Hematopoietic multipotent progenitor cell treated with erythropoietin and hydrocortisone succinate and interleukin-3 and kit ligand, for 6 days (in vitro differentiated cells): Measurements from ENCODE around the gene CTNND2.
"Not testable (repeated sequence)": the region's sequence is repeated elsewhere in the genome, so short reads cannot be mapped to it uniquely, and the experiment has no call there.

ENCODE experiments used
- DNase-seq: peaks from one replicate; pipeline ENCODE4 v3.0.0-alpha.2; 2015

Gene CTNND2

DNA sequence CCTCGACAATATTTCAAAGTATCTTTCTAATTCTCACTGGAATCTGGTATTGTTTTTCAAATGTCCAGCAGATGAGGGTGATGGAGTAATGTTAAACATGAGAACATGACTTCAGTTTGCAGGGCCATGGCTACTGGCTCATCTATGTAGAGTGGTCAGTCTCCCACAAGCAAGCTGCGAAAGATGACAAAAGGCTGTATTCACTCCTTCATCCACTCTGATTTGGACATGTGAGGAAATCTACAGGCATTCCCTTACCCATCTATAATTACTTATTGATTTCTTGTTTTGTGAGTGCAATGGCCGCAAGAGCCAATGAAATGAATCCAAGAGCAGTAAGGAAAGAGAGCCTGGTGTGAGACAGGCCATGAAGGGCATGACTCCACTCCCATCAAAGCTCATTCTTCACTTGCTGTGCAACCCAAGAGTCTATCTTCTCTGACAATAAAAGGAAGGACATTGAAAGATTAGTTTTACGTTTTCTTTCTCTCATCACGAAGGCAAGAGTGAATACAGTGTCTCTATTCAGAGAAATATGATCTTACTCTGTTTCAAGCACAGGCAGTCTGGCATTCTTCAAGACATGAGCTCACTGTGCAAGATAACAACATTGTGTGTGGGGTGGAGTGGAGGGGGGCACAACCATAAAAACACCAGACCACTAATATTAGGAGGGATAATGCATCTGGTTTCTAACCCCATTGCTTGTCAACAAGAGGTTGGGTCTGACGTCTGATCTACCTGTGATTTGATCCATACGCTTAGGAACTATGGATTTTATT is 893.6 kb downstream of the CTNND2 start:
- DNase-seq: no peak

DNA sequence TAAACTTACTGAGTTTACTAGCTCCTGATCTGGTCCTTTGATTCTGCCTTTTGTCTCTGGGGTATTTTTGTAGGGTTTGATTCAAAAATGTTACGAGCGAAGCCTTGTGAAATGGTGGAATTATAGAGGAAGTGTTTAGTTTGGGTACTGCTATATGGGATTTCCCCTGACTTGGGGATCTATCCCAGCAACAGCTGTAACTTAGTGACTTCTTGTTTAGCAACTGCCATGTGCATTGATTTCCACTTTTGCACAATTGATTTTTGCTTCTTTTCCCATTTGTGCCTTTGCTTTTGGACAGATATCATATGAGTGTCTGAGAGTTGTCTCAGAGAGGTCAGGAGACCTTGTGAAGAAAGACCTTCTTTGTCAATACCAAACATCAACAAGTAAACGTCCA is 894.7 kb downstream of the CTNND2 start:
- DNase-seq: no peak

DNA sequence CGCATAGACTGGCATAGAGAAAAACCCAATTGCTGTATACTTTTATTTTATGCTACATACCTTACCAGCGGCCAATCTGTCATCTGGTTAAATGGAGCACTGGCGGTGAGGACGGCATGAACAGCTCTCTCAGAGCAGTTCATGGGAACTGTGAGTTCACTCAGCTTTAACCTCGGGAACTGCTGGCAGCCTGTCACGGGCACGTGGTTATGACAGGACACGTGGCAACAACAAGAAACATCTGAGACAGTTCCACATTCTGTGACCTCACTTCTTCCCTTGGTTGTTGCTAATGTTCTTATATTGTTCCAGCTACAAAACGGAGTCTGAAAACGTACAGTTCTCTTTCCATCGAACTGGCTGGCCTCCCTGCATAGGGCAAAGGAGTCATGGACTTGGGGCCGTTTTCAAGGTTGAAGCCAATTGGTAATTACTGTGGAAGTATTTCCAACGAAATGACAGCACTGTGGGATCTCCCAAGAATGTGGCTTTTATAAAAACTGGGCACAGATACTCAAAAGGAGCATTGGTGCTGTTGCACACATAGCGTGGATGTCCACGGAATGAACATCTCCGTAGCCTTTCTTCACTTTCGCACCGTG is 896.9 kb downstream of the CTNND2 start:
- DNase-seq: no peak

DNA sequence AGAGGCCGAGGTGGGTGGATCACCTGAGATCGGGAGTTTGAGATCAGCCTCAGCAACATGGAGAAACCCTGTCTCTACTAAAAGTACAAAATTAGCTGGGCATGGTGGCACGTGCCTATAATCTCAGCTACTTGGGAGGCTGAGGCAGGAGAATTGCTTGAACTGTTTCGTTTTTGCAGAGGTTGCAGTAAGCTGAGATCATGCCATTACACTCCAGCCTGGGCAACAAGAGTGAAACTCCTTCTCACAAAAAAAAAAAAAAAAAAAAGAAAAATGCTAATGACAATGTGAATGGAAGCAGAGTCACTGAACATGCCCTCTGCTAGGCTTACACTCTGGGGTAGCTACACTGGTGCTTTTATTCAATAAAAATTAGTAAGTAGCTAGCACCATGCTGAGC is 899.7 kb downstream of the CTNND2 start:
- DNase-seq: not testable (repeated sequence)

DNA sequence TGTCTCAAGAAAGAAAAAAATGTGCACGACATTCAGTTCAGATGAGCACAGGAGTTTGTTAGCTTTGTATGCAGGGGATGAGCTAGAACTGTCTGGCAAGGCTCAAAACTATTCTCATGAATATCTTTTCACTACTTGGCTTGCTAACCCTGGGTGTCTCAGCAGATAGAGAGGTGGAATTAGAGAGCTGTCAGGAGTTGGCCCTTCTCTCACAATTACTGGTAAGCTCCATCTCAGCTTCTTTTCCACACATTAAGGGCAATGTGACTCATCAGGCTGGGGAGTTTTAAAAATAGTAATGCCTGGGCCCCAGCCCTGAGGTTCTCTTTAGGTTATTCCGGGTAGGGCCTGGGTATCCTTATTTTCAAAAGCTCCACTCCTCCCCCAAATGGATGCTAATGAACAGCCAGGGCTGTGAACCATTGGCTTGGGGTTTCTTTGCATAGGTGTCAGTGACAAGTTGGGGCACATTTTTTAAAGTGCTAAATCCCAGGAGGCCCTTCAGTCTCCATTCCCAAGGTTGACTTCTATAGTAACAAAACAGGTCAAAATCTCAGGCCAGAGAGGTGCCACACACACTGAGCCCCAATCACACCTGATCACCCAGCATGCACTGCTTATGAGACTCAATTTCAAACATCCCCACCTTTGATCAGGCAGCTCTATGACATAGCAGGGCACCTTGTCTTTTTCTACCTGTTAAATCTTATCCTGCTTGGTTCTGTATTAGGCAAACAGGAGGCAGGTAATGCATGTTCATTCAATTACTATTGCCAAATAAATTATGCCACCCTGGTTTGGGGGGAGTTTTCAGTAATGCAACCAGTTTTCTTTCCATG is 903.5 kb downstream of the CTNND2 start:
- no peak for DNase-seq

DNA sequence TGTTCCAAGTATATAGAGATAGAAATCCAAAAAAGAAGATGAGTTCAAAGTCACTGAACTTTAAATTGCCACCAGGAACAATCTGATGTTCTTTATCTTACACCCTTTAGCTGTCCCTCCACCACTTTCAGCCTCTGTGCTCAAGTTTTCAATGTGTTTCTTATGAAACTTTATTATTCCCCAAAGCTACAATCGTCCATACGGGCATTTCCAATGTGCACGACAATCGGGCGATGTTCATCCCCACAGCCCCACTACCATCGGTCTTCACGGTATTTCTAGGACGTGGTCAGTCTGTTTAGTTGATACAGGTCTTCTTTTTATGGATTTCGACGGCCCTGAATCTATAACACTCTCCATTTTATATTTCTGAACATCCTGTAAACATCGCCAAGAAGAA is 904.5 kb downstream of the CTNND2 start:
- no peak for DNase-seq

DNA sequence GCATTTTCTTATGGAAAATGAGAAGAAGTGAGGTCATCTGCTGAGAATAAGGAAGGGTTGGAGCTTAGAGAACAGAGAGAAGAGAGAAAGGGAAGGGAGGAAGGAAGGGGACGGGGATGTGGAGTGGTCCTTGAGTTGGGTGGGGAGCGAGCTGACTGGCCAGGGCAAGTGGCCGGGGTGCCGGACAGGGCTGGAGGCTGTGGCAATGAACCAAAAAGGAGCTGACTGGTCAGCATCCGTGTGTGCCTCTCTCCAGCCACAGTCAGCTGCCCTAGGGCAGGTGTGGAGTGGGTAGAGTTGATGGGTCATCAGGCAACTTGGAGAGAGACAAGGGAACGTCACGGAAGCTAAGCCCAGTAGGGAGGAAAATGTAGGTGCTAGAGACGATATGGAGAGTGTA is 908.4 kb downstream of the CTNND2 start:
- no peak for DNase-seq

DNA sequence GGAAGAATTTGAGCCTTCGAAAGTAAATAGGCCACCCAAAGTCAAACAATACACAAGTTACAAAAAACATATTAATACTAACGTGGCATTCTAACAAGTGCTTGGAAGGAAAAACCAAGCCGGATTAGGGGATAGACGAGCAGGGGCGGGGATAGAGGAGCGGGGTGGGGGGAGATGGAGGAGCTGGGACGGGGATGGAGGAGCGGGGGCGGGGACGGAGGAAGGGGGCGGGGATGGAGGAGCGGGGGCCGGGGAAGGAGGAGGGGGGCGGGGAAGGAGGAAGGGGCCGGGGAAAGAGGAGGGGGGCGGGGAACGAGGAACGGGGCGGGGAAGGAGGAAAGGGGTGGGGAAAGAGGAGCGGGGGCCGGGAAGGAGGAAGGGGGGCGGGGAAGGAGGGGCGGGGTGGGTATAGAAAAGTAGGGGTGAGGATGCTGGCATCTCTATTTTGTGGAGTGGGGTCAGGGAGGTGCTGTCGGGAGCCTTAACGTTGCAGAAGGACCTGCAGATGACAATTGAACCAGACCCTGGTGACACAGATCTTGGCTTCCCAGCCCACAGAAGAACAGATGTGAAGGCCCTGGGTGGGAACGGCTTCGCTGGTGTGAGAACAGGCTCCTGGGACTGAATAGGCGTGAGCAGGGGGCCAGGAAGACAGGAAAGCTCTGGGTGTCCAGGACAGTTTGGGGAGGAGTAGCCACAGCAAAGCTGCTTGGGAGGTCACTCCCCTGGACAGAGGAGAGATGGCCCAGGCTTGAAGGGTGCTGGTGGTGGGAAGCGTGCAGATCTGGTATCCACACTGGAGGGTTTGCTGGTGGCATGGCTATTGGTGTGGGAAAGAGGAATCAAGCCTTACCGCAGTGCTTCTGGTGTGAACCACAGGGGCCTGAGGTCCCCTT is 909.9 kb downstream of the CTNND2 start:
- DNase-seq: no peak

DNA sequence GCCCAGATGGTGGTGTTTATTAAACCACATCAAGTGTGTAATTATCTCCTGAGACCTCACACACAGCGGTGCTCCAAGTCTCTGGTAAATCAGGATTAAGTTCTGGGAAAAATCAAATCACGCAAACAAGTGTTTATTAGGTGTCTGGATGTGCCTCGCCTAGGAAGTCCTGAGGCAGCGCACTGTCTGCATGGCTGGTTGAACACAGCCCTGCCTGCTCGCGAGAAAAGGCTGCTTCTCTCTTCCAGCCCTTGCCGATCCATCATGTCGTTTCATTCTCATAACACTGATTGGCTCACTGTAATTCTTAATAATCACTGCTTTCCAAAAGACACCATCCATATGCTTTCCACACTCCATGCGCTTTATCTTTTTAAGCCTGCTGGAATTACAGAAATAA is 913.6 kb downstream of the CTNND2 start:
- DNase-seq: no peak

DNA sequence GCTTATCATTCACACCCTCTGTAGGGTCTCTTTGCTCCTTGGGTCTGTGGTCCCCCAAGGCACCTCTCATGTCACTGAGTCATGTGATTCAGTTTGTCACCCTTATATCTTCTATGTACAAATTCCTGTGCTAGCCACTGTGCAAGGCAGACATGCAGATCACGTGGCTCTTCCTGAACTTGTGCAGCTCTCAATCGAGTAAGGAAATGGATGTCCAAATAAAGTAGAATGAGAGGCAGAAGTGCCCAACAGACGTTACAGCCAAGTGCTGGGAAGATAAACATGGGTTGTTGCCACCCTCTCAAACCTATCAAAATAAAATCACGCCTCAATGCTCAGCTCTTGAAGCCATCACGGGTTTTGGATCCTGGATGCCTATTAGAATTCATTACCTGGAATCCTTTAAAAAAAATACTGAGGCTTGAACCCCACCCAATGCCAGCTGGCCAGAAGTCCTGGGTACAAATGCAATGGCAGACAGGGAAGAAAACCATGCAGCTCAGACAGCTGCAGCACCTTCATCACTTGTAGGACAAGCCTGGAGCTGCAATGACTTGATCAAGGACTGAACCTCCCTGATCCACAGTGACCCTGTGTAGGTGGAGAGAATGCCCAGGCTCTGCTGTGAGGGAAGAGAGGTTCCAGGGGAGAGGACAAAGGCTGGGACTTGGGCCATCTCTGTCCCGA is 914.5 kb downstream of the CTNND2 start:
- no peak for DNase-seq

DNA sequence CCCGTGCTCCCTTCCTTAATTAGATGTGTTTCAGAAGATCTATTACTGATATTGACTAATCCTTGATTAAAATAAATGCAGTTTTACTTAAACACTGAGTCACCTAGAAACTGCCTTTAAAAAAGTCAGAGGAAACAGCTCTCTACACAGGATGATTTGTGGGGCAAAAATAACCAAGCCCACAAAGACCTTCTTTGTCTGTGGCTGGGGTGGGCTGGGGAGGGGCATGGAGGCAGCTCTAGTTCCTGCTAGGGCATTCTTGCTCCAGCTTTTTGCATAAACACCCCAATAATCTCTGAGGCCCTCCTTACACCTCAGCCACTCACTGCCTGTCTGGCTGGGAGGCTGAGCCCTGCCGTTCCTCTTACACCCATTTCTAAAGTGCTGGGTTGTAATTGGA is 915.6 kb downstream of the CTNND2 start:
- DNase-seq: no peak

DNA sequence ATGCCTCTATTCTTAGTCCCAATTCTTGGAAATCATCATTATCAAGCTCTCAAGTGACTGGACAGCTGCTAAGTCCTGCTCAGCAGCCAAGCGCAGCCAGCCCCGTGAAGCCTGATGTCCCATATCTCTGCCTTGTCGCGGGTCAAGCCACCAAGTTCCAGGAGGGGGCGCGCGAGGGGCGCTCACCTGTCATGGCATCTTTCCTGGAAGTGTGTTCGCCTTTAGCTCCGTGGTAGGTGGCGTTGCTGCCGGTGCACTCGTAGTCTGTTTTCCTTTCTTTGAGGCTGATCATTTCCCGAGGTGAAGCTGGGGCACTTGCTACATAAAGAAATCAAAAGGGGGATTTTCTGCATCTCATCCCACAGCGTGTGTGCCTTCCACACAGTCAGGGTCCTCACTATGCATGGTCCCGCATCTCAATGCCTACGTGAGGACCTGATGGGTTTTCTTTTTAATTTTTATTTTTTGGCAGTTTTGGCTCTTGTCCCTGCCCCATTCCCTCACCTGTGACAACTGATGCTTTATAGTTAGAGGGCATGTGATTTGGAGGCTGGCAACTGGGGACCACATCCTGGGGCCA is 916.2 kb downstream of the CTNND2 start:
- peak; percentile 69 for DNase-seq

DNA sequence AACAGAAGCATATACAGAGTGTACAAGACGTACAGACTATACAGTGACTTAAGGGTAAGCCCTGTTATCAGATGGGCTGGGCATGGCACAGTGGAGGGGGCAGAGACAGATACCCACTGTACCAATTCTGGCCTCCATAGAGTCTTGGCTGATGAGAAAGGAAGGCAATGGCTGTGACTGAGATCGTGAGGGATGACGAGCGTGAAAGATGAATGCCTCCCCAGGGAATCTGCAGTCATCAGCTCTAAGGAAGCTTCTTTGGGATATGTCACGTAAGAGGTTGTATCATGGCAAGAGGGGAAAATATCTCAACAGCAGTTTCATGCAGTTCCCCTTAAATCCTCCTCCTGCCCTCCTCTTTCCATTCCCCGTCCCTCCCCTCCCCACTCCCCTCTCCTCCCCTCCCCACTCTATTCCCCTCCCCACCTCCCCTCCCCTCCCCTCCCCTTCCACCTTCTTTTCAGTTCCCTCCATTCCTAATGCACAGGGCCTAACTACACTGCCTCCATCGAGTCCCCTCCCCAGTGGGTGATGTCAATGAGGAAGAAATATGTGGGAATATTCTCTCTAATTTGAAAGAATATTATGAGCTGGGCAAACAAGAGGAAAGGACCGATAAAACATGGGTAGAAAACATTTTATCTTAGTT is 916.8 kb downstream of the CTNND2 start:
- no peak for DNase-seq

DNA sequence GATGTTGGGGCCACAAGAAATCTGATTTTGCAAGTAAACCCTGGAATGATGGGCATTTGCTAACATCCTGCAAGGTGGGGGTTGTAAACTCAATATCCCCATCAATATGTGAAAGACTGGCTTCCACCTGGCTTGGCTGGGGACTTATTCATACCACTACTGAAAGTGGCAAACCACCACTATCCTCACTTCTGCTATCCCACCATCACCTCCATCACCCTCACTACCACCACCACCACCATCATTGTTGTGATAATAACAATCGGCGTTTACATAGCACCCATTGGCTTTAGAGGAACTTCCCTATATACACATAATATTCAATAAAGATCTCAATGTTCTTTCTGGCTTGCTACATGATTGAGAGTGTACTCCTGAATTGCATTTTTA is 918.5 kb downstream of the CTNND2 start:
- DNase-seq: no peak

DNA sequence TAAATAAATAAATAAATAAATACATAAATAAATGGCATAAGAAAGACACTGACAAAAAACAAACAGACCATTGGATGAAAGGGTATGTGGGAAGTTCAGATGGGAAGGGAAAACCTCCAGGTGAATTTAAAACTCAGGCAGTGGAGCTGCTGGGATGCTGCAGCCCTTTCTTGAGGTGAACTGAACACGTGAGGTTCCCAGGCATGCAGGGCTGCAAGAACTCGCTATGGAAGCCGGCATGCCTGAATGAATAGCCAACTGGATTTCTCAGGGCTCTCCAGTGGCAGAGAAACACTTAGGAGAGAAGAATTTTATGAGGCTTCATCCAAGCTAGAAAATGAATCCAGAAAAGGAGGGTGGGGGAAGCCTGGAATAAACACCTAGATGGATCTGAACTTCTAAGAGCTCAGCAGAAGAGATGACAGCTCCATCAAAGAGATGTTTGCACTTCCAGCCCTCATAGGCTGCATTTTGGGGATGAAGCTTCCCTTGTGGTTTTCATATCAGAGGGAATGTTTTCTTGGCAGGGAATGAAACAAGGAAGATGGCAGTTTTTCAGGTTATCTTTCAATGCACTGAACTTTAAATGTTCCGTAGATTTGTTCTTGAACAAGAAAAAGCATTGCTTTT is 919.0 kb downstream of the CTNND2 start:
- DNase-seq: no peak

DNA sequence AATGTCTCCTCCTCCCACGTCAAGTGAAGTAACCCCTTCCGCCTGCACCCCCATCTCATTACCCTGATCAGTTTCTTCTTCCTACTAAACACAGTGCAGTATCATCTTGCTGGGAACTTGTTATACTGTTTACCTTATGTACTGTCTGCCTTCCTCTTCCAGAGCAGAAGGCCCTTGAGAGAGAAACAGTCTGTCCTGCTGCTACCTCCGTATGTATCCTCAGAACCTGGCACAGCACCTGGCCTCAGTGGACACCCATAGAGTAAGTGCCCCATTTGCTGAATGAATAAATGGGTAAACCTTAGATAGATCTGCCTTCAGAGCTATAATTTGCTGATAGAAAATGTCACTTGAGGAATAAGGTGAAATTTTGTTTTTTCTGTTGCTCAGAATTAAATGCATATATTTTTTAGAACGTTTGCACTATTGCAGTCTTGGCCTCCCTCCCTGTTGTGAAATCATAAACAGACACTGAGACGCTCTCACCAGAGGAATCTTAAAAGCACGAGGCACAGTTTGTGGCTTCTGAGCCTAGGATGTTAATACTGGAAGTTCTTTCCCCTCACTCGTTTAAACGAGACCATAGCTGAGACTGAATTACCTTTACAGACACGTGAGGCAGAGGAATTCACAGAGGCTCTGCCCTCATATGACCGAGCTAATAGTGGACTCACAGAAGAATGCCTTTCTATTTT is 920.1 kb downstream of the CTNND2 start:
- DNase-seq: no peak

DNA sequence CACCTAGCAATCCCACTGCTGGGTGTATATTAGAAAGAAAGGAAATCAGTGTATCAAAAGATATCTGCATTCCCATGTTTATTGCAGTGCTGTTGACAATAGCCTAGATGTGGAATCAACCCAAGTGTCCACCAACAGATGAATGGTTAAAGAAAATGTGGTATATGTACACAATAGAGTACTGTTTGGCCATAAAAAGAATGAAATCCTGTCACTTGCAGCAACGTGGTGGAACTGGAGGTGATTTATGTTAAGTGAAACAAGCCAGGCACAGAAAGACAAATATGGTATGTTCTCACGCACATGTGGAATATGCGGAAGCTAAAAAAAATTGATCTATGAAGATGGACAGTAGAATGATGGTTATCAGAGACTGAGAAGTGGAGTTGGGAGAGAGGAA is 921.6 kb downstream of the CTNND2 start:
- DNase-seq: no peak

DNA sequence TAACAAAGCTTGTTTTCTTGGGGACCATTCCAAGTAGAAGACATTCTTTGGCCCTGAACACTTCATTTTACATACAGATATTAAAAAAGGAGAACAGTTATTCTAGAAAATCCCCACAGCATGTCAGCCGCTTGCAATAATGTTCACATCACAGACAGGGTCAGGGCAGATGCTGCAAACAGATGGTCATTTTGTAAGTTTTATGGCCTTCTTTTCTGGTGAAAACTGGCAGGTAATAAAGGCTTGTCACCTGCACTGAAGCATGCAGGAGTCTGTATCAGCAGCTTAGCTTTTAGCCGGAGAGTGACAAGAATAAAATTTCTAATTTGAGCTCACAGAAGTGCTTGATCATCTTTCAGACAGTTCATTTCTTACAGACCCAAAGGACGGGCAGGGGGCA is 922.3 kb downstream of the CTNND2 start:
- DNase-seq: no peak

DNA sequence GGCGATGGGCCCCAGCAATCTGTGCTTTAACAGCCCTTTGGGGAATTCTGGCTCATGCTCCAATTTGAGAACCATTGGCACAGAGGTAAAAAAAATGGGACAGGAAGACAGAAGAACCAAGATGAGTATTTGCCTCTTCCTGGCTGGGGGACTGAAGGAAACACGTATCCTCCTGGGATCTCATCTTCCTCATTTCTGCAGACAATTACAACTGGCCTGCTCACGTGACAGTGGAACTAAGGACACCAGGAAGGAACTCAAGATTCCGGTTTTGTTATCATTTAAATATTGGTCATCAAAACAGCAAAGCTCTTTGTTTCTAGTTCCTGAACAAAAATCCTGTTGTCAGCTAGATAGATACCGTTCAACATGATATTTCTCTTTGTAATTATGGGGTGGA is 927.2 kb downstream of the CTNND2 start:
- no peak for DNase-seq

DNA sequence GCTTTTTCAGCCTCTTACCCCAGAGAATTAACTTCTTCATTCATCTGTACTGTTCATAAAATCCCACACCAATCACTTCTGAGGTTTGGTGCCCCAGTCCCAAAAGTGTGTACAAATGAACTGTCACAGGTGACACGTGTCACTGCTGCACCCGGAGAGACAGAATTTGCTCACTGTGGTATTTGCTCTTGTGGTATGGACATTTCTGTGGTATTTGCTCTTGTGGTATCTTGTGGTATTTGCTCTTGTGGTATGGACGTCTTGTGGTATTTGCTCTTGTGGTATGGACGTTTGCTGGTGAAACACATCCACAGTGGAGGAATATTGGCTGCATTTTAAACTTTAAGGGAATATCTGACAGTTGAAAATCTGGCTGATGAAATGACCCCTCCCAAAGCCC is 928.3 kb downstream of the CTNND2 start:
- no peak for DNase-seq
